Endodermal cell (in vitro differentiated cells): ENCODE results near the gene ZC3H18. TPM values are rescaled to one million over a fixed set of nuclear protein-coding genes. Genes with fewer than 3 reads are reported as not detected.

Source experiments
- DNase-seq: peaks from one replicate; pipeline ENCODE4 v3.0.0-alpha.2; 2017
- H3K27ac ChIP-seq: 2 replicates; pipeline ENCODE4 v1.5.1; 2013; ENCODE audit warnings: mild to moderate bottlenecking, low read depth, low read length, moderate library complexity
- H3K27me3 ChIP-seq: 2 replicates; pipeline ENCODE4 v1.6.1; 2013; ENCODE audit warnings: mild to moderate bottlenecking, low read length, moderate library complexity; ENCODE audit not compliant: insufficient read depth, control insufficient read depth, poor library complexity, severe bottlenecking
- H3K36me3 ChIP-seq: 2 replicates; pipeline ENCODE4 v1.7.0; 2013; ENCODE audit warnings: mild to moderate bottlenecking, low read length, moderate library complexity; ENCODE audit not compliant: control insufficient read depth, insufficient read depth
- H3K4me1 ChIP-seq: one replicate; pipeline ENCODE4 v1.7.0; 2013; ENCODE audit warnings: low read length; ENCODE audit not compliant: control insufficient read depth, insufficient read depth
- H3K4me3 ChIP-seq: 2 replicates; pipeline ENCODE4 v1.5.1; 2013; ENCODE audit warnings: mild to moderate bottlenecking, low read length, moderate library complexity
- H3K9ac ChIP-seq: 2 replicates; pipeline ENCODE4 v1.6.1; 2013; ENCODE audit warnings: mild to moderate bottlenecking, low read length, moderate library complexity; ENCODE audit not compliant: poor library complexity, severe bottlenecking; ENCODE audit errors: extremely low read depth
- H3K9me3 ChIP-seq: 2 replicates; pipeline ENCODE4 v1.6.1; 2013; ENCODE audit warnings: mild to moderate bottlenecking, low read length, moderate library complexity; ENCODE audit not compliant: control insufficient read depth
- H3K27ac Mint-ChIP-seq: 2 replicates; pipeline ENCODE4 v1.8.0; 2020; ENCODE audit warnings: mixed read lengths
- H3K27me3 Mint-ChIP-seq: 2 replicates; pipeline ENCODE4 v1.8.0; 2021; ENCODE audit warnings: mild to moderate bottlenecking, mixed read lengths; ENCODE audit not compliant: insufficient read depth
- H3K36me3 Mint-ChIP-seq: 2 replicates; pipeline ENCODE4 v1.8.0; 2020; ENCODE audit warnings: low read depth, mixed read lengths
- H3K4me1 Mint-ChIP-seq: 2 replicates; pipeline ENCODE4 v1.8.0; 2020; ENCODE audit warnings: mixed read lengths
- H3K4me3 Mint-ChIP-seq: 2 replicates; pipeline ENCODE4 v1.8.0; 2020; ENCODE audit warnings: mild to moderate bottlenecking, moderate library complexity, mixed read lengths
- H3K9me3 Mint-ChIP-seq: 2 replicates; pipeline ENCODE4 v1.8.0; 2020; ENCODE audit warnings: mild to moderate bottlenecking, mixed read lengths
- CTCF ChIP-seq: fragments of 200-600 bp; sonication (generic); conservative IDR thresholded peaks from 2 replicates; pipeline ENCODE4 v1.5.0; 2021; ENCODE audit warnings: antibody characterized with exemption, mild to moderate bottlenecking
- WGBS, 2 experiments: methylation state at CpG; one replicate each; pipeline versions ENCODE4 v1.1.5 to v1.1.7; 2013; ENCODE audit warnings: missing lambda C conversion rate in 2 of 2, mixed read lengths in 1 of 2; ENCODE audit not compliant: insufficient coverage in 1 of 2, insufficient read length in 1 of 2; 5-methylcytosine and 5-hydroxymethylcytosine counted together
- total RNA-seq, 2 donors: library from RNA; stranded (reverse); fragmentation: NEBNext Ultra II Directional in 1 of 2; extraction: Animal tissue kit (Norgen Biotek cat#: 25700) in 1 of 2; gene quantifications; 2 replicates in 1 of 2; 3 replicates in 1 of 2; pipeline ENCODE4 v1.2.1, GENCODE V29; 2021

The ZC3H18 gene
- total RNA-seq, 2 donors from 2014 or later, result 75.4 to 76.6 TPM

GRCh38 chr16:88597856-88598491 is 27.8 kb downstream of the ZC3H18 start:
- Mint-ChIP-seq H3K36me3 (peaks cover 71% of the 10 kb centered on the region), H3K27me3 (no peaks in the 10 kb centered on the region), H3K27ac (no peak overlapping the region), H3K4me3 (no peak overlapping the region), H3K9me3 (no peaks in the 10 kb centered on the region), H3K4me1 (no peaks in the 10 kb centered on the region)
- H3K9ac ChIP-seq, result no peak overlapping the region
- H3K27me3 ChIP-seq, result no peaks in the 10 kb centered on the region
- no peaks in the 10 kb centered on the region for H3K4me1 ChIP-seq
- no peak for TF ChIP-seq CTCF
- no peak overlapping the region for H3K27ac ChIP-seq
- no peak overlapping the region for H3K4me3 ChIP-seq
- H3K9me3 ChIP-seq, result no peaks in the 10 kb centered on the region
- no peak for DNase-seq
- H3K36me3 ChIP-seq, result peaks cover 82% of the 10 kb centered on the region
- WGBS, 2 experiments, result 91 to 92% methylated on average over 17 to 21 of the region's 21 CpGs

- Histone ChIP-seq H3K36me3 (peaks cover 76% of the 10 kb centered on the region), H3K9me3 (no peaks in the 10 kb centered on the region), H3K27me3 (no peaks in the 10 kb centered on the region), H3K9ac (no peak overlapping the region), H3K27ac (no peak overlapping the region), H3K4me1 (no peaks in the 10 kb centered on the region), H3K4me3 (no peak overlapping the region)
- H3K4me3 Mint-ChIP-seq, result no peak overlapping the region
- no peak for TF ChIP-seq CTCF
- 95 to 97% methylated on average over 7 to 14 of the region's 14 CpGs for WGBS, 2 experiments
- no peaks in the 10 kb centered on the region for H3K9me3 Mint-ChIP-seq
- no peaks in the 10 kb centered on the region for H3K4me1 Mint-ChIP-seq
- no peaks in the 10 kb centered on the region for H3K27me3 Mint-ChIP-seq
- DNase-seq, result no peak
- H3K36me3 Mint-ChIP-seq, result peaks cover 68% of the 10 kb centered on the region
- no peak overlapping the region for H3K27ac Mint-ChIP-seq
These were observed 29.0 kb downstream of the ZC3H18 start for GRCh38 chr16:88599092-88599733.

- no peak overlapping the region for H3K4me3 Mint-ChIP-seq
- Histone ChIP-seq H3K27me3 (no peaks in the 10 kb centered on the region), H3K27ac (no peak overlapping the region), H3K36me3 (peaks cover 78% of the 10 kb centered on the region), H3K9ac (no peak overlapping the region), H3K9me3 (no peaks in the 10 kb centered on the region), H3K4me3 (no peak overlapping the region), H3K4me1 (no peaks in the 10 kb centered on the region)
- no peak for TF ChIP-seq CTCF
- 93 to 95% methylated on average over 17 to 25 of the region's 25 CpGs for WGBS, 2 experiments
- H3K9me3 Mint-ChIP-seq, result no peaks in the 10 kb centered on the region
- no peaks in the 10 kb centered on the region for H3K27me3 Mint-ChIP-seq
- no peak overlapping the region for H3K27ac Mint-ChIP-seq
- DNase-seq, result no peak
- peaks cover 65% of the 10 kb centered on the region for H3K36me3 Mint-ChIP-seq
- no peaks in the 10 kb centered on the region for H3K4me1 Mint-ChIP-seq
These were observed 29.8 kb downstream of the ZC3H18 start for GRCh38 chr16:88599825-88600538.
